Measurements from ENCODE around the gene CP. TPM values are rescaled to one million over a fixed set of nuclear protein-coding genes. Genes with fewer than 3 reads are reported as not detected.

Gene CP
- total and polyA plus RNA-seq, 9 of the 15 experiments (the other 6 are each of a cell fraction or from before 2014, with no cell fraction given) = 0.30 to 0.75 TPM; not detected in 7

- peak; percentile 78 for TF ChIP-seq ZNF766 (CRISPR knock-in tag; conservative IDR thresholded peaks at IDR 0.05)
- TF ChIP-seq CC2D1A (IDR thresholded peaks at IDR 0.05) = peak; percentile 72; the same call in 1 of the 2 replicates
- TF ChIP-seq ZNF224 (CRISPR knock-in tag; IDR thresholded peaks at IDR 0.05) = no peak
- 0 out of 2 replicates have a peak, but pooled peaks have one; percentile 70 for TF ChIP-seq RUNX1 (IDR thresholded peaks at IDR 0.05; ENCODE audit: low read depth)
- TF ChIP-seq ZC3H8 (IDR thresholded peaks at IDR 0.05) = no peak
- TF ChIP-seq FOXA3 (CRISPR knock-in tag; conservative IDR thresholded peaks at IDR 0.05 in 1 of 2, IDR thresholded peaks at IDR 0.05 in 1 of 2) = peak; percentile 96 to 99
- TF ChIP-seq TCF7 (IDR thresholded peaks at IDR 0.05; ENCODE audit: borderline replicate concordance) = no peak
- peak; percentile 50 for TF ChIP-seq JUND (IDR thresholded peaks at IDR 0.05; ENCODE audit: borderline replicate concordance, low read depth, low read length)
- peak; percentile 67; the same call in 1 of the 3 replicates for TF ChIP-seq JUND (tag; IDR thresholded peaks at IDR 0.05; ENCODE audit: borderline replicate concordance, low read depth, low read length)
- peak; percentile 80 to 88 for TF ChIP-seq TRIM24 (IDR thresholded peaks at IDR 0.05)
- TF ChIP-seq PHF8 (IDR thresholded peaks at IDR 0.05; ENCODE audit: borderline replicate concordance, low read length) = no peak
- TF ChIP-seq ZNF143 (CRISPR knock-in tag; IDR thresholded peaks at IDR 0.05) = no peak
- TF ChIP-seq HDAC3 (IDR thresholded peaks at IDR 0.05; ENCODE audit: borderline replicate concordance, partially characterized antibody) = peak; percentile 84
- TF ChIP-seq MTA2 (IDR thresholded peaks at IDR 0.05; ENCODE audit: low read depth) = peak; percentile 86
- no peak for TF ChIP-seq ILK (tag; IDR thresholded peaks at IDR 0.05; ENCODE audit: borderline replicate concordance, low read depth)
- peak in 1 of 2 experiments; percentile 87; a peak in 2 of 4 replicates for TF ChIP-seq MLLT1 (IDR thresholded peaks at IDR 0.05)
- TF ChIP-seq ZBTB11 (CRISPR knock-in tag; IDR thresholded peaks at IDR 0.05) = peak in 1 of 3 experiments; percentile 68; a peak in 2 of 6 replicates
- TF ChIP-seq BRD9 (IDR thresholded peaks at IDR 0.05; ENCODE audit: low read depth, partially characterized antibody) = no peak
- no peak for TF ChIP-seq KHSRP (IDR thresholded peaks at IDR 0.05)
- peak; percentile 65 for TF ChIP-seq CREB1 (IDR thresholded peaks at IDR 0.05)
- no peak for TF ChIP-seq CREB1 (CRISPR knock-in tag; IDR thresholded peaks at IDR 0.05)
- TF ChIP-seq ZMIZ1 (IDR thresholded peaks at IDR 0.05; ENCODE audit: low read depth in 2 of 2, low read length in 2 of 2) = peak in 1 of 2 experiments; percentile 85; a peak in 2 of 4 replicates
Observed at GRCh38 chr3:149151843-149152242, 69.8 kb downstream of the CP start (continued).
